Mucosa of rectum (tissue), 2 donors: ENCODE data around the gene TTLL1.
A peak's percentile ranks its signal among the peaks of the same experiment; 100 is the strongest.
"Not testable (repeated sequence)": the region's sequence is repeated elsewhere in the genome, so short reads cannot be mapped to it uniquely, and the experiment has no call there.

ENCODE experiments used
- H3K27ac ChIP-seq, 2 donors: one replicate each; pipeline ENCODE4 v1.7.0; 2013; ENCODE audit warnings: inconsistent platforms in 2 of 2, low read depth in 2 of 2, low read length in 2 of 2
- H3K27me3 ChIP-seq, 2 donors: one replicate each; pipeline ENCODE4 v1.7.0; 2013; ENCODE audit warnings: low read length in 2 of 2; ENCODE audit not compliant: control insufficient read depth in 2 of 2, insufficient read depth in 2 of 2
- H3K36me3 ChIP-seq, 2 donors: one replicate each; pipeline ENCODE4 v1.7.0; 2013; ENCODE audit warnings: low read length in 2 of 2; ENCODE audit not compliant: control insufficient read depth in 2 of 2, insufficient read depth in 2 of 2
- H3K4me1 ChIP-seq, 2 donors: one replicate each; pipeline ENCODE4 v1.7.0; 2013; ENCODE audit warnings: low read length in 2 of 2, mild to moderate bottlenecking in 1 of 2; ENCODE audit not compliant: control insufficient read depth in 2 of 2, insufficient read depth in 2 of 2
- H3K4me3 ChIP-seq, 2 donors: one replicate each; pipeline ENCODE4 v1.7.0; 2013; ENCODE audit warnings: low read length in 2 of 2
- H3K9ac ChIP-seq, 2 donors: one replicate each; pipeline ENCODE4 v1.7.0; 2013; ENCODE audit warnings: low read length in 2 of 2, low read depth in 1 of 2, mild to moderate bottlenecking in 1 of 2
- H3K9me3 ChIP-seq, 2 donors: one replicate each; pipeline ENCODE4 v1.7.0; 2013; ENCODE audit warnings: low read length in 2 of 2; ENCODE audit not compliant: control insufficient read depth in 2 of 2
- donor health status: healthy.
- donor health status: Normal muscosa, but diverticular disease.

The TTLL1 gene

DNA sequence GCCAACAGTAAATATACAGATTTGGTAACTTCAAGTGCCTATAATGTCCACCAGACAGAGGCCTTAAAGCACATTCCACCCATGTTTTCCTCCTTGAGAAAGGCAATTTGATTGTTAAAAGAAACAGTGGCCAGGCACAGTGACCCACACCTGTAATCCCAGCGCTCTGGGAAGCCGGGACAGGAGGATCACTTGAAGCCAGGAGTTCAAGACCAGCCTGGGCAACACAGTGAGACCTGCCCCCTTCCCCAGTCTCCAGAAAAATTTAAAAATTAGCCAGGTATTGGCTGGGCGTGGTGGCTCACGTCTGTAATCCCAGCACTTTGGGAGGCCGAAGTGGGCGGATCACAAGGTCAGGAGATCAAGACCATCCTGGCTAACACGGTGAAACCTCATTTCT, 93.5 kb downstream of the TTLL1 start:
- H3K27ac ChIP-seq, result peak overlapping the region; percentile 96 to 99
- H3K27me3 ChIP-seq, H3K36me3 ChIP-seq, H3K9me3 ChIP-seq: not testable (repeated sequence)
- peaks cover 42 to 65% of the 10 kb centered on the region in 2 donors for H3K4me1 ChIP-seq
- peak overlapping the region in 1 of 2 donors; percentile 35 for H3K4me3 ChIP-seq
- peak overlapping the region; percentile 60 to 86 for H3K9ac ChIP-seq

DNA sequence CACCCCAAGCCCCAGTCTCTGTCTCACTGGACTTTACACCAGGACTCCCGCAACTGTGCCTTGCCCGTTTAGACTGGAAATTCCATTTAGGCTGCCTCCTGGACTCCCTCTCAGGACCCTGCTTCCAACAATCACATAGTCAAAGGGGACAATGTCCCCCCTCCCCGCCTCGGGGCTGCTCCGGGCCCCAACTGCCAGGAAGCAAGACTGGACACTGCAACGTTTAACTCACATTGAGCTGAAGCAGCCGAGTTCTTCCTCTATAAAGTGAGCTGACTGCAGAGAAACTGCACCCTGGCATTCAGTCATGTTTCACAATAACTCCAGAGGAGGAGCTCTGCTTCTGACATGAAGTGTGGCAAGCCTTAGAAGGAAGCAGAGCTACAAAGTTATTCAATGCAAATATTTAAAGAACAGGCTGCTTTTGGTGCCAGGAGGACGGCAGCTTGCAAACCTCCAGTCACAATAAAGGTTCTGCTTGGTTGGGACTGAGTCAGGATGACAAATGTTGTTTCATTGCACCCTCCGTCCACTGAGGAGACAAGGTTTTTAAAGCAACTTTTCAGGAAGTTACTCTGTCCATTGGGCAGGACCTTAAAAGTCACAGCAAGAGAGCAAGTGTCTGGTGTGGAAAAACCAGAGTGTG, 94.2 kb downstream of the TTLL1 start:
- H3K36me3 ChIP-seq, result no peaks in the 10 kb centered on the region
- H3K4me1 ChIP-seq, result peaks cover 45 to 71% of the 10 kb centered on the region in 2 donors
- H3K27me3 ChIP-seq, result no peaks in the 10 kb centered on the region
- peak overlapping the region; percentile 51 to 62 for H3K4me3 ChIP-seq
- H3K27ac ChIP-seq, result peak overlapping the region; percentile 96 to 99
- peak overlapping the region; percentile 66 to 86 for H3K9ac ChIP-seq
- H3K9me3 ChIP-seq, result no peaks in the 10 kb centered on the region

DNA sequence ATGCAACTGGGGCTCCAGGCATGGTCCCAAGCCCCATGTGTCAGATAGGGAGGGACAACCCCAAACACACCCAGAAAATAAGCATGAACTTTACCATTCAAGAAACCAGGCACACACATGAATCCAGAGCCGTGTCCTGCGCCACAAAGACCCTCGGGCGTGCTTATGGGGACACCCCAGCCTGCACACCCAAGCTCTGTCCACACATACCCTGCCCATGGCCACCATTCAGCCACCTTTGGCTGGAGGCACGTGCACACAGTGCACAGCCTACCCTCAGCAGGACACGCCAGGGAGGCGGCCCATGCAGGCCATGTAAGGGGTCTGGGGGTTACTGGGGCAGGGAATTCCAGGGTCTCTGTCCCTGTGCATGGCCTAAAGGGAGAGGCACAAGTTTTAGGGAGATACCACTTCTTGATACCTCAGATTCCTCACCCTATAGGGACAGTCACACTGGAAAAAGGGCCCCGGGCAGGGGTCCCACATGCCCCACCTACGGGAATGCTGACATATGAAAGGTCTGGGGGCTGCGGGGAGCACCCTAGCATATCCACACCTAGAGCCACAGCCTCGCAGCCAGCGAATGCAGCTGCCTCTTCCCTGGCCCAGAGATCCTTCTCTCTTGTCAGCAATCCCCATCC, 94.8 kb downstream of the TTLL1 start:
- Histone ChIP-seq H3K4me1 (peaks cover 45 to 71% of the 10 kb centered on the region in 2 donors), H3K27ac (peak overlapping the region; percentile 96 to 99), H3K4me3 (peak overlapping the region; percentile 51 to 62), H3K27me3 (no peaks in the 10 kb centered on the region), H3K36me3 (no peaks in the 10 kb centered on the region), H3K9me3 (no peaks in the 10 kb centered on the region), H3K9ac (peak overlapping the region; percentile 66 to 86)

DNA sequence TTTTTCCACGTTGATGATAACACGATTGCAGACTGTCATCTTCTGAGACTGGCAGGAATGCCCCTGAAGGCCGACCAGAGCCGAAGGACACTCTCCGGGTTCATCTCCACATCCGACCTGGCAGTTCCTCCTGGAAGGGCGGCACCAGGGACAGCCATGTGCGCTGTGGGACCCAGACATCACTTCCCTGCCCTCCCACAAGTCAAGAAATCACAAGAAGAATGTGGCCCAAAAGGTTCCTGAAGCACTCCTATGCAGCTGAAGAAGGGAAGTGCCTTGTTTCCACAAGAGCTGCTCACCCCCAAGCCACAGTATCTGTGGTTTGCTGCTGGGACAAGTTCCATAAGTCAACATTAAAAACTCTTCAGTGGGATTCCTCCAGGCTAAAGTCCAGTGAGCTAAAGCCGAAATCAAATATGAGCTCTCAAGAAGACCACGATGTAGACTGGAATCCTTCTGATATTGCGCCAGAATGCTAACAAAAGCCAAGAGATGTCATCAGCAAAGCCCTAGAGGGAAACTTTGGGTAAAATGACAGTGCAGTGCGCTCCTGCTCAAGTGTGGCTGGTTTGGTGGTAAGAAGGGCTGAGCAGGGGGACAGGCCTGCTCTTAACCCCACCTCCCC, 95.4 kb downstream of the TTLL1 start:
- H3K36me3 ChIP-seq, result no peaks in the 10 kb centered on the region
- H3K27me3 ChIP-seq, result no peaks in the 10 kb centered on the region
- H3K9me3 ChIP-seq, result no peaks in the 10 kb centered on the region
- peaks cover 45 to 71% of the 10 kb centered on the region in 2 donors for H3K4me1 ChIP-seq
- H3K27ac ChIP-seq, result peak overlapping the region; percentile 96 to 99
- peak overlapping the region; percentile 51 to 62 for H3K4me3 ChIP-seq
- H3K9ac ChIP-seq, result peak overlapping the region; percentile 66 to 86

DNA sequence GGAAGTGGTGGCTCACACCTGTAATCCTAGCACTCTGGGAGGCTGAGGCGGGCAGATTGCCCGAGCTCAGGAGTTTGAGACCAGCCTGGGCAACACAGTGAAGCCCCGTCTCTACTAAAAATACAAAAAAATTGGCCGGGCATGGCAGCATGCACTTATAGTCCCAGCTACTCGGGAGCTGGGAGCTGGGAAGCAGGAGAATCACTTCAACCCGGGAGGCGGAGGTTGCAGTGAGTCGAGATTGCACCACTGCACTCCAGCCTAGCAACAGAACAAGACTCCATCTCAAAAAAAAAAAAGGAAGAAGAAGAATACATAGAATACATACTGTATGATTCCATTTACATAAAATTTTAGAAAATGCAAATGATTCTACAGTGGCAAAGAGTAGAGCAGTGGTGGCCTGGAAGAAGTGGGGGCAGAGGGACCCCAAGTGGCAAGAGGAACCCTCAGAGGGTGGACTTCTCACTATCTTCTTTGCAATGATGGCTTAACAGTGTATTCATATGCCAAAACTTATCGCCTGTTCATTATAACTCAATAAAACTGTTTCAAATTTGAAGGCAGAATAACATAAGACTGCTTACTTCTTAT, 96.2 kb downstream of the TTLL1 start:
- Histone ChIP-seq H3K27ac (peak overlapping the region; percentile 26 to 96), H3K9ac (no peak overlapping the region), H3K36me3 (no peaks in the 10 kb centered on the region), H3K9me3 (no peaks in the 10 kb centered on the region), H3K27me3 (no peaks in the 10 kb centered on the region), H3K4me1 (peaks cover 45 to 69% of the 10 kb centered on the region in 2 donors), H3K4me3 (no peak overlapping the region)

DNA sequence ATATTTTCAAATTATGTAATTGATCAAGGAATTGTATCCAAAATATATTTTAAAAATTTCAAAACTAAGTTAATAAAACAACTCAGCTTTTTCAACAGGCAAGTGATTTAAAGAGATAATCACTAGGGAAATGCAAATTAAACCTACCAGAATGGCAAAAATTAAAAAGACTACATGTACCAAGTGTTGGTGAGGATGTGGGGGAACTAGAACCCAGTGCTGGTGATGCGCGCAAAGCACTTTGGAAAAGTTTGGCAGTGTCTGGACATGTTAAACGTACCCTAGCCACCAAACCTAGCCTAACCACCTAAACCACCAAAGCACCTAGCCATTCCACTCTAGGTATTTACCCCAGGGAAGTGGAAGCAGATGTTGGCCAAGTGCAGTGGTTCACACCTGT, 97.1 kb downstream of the TTLL1 start:
- Histone ChIP-seq H3K9me3 (no peaks in the 10 kb centered on the region), H3K4me1 (peaks cover 44 to 63% of the 10 kb centered on the region in 2 donors), H3K4me3 (no peak overlapping the region), H3K27ac (peak overlapping the region in 1 of 2 donors; percentile 90), H3K27me3 (no peaks in the 10 kb centered on the region), H3K9ac (no peak overlapping the region), H3K36me3 (no peaks in the 10 kb centered on the region)

DNA sequence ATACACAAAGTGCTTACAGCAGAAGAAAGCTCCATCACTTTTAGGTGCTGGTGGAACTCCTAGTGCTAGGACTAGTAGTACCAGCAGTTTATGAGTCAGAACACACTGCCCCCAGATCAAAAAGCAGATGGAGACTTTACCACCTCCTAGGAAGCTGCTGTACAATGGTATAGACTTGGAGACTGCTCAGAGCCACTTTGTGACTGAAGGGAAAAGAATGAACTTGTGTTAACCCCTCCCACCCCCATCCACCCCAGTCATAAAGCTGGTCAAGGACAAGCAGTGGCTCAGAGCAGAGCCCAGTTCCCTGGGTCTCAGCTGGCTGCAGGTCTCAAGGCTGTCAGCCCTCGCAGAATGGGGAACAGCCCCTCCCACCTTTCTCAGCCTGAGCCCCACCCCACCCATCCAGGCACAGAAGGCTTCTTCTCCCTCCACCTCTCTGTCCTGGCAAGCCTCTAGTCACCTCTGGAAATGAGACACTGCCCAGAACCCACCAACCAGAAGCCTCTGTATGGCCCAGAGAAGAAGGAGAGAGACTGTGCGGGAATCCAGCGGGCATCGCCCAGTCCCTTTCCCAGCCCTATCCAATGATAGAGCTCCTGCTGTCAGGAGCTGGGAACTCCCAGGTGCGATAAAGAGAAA, 98.1 kb downstream of the TTLL1 start:
- H3K4me3 ChIP-seq, result peak overlapping the region in 1 of 2 donors; percentile 17
- peaks cover 38 to 55% of the 10 kb centered on the region in 2 donors for H3K4me1 ChIP-seq
- H3K9ac ChIP-seq, result peak overlapping the region in 1 of 2 donors; percentile 66
- H3K27ac ChIP-seq, result peak overlapping the region; percentile 79 to 90
- H3K9me3 ChIP-seq, result no peaks in the 10 kb centered on the region
- no peaks in the 10 kb centered on the region for H3K36me3 ChIP-seq
- H3K27me3 ChIP-seq, result no peaks in the 10 kb centered on the region

DNA sequence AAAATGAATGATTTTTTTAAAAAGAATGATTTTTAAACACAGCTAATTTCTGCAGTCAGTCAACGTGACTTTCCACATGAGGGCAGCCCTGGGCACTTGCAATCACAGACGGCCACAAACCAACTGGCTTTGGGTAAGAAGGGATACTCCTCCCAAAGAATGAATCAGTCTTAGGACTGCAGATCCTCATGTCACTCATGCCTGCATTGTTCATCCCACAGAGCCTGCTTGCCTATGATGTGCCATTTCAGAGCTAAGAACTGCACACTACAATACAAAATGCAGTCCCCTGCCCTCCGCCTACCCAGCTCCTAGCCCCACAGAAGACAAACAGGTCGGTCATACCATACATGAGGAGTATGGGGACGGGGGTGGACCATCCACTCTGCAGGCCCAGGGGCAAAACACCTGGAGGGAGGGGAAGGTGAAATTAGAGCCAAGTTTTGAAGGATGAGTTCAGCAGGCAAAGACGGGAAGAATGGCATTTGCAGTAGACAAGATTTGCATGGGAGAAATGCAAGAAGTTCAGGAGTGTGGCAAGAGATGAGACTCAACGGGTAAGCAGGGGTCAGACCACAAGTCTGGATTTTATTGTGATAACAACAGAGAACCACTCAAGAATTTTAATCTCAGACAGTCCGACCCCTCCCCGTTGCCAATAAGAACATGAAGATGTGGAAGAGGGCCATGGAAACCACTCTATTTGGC, 98.9 kb downstream of the TTLL1 start:
- H3K9ac ChIP-seq, result peak overlapping the region in 1 of 2 donors; percentile 66
- peak overlapping the region; percentile 79 to 90 for H3K27ac ChIP-seq
- H3K36me3 ChIP-seq, result no peaks in the 10 kb centered on the region
- no peaks in the 10 kb centered on the region for H3K9me3 ChIP-seq
- H3K27me3 ChIP-seq, result no peaks in the 10 kb centered on the region
- H3K4me3 ChIP-seq, result no peak overlapping the region
- peaks cover 34 to 56% of the 10 kb centered on the region in 2 donors for H3K4me1 ChIP-seq
